H9 (cell line): ENCODE data around the gene VWA5B1. TPM values are rescaled to one million over a fixed set of nuclear protein-coding genes. Genes with fewer than 3 reads are reported as not detected.

Experiments
- DNase-seq: peaks from one replicate; pipeline ENCODE4 v3.0.0-alpha.2; 2017
- H2AFZ ChIP-seq: one replicate; pipeline ENCODE4 v1.6.1; 2013; ENCODE audit warnings: mild to moderate bottlenecking, low read length, control low read depth, moderate library complexity
- H2AK5ac ChIP-seq: 2 replicates; pipeline ENCODE4 v1.6.1; 2013; ENCODE audit warnings: low read length, control low read depth, mixed read lengths; ENCODE audit not compliant: insufficient read length
- H2BK120ac ChIP-seq: one replicate; pipeline ENCODE4 v1.6.1; 2013; ENCODE audit warnings: low read depth, mild to moderate bottlenecking, low read length, control low read depth, inconsistent platforms; ENCODE audit not compliant: poor library complexity, severe bottlenecking
- H2BK12ac ChIP-seq: 2 replicates; pipeline ENCODE4 v1.6.1; 2013; ENCODE audit warnings: low read length, control low read depth, mixed read lengths, low read depth; ENCODE audit not compliant: insufficient read length
- H2BK15ac ChIP-seq: 2 replicates; pipeline ENCODE4 v1.6.1; 2013; ENCODE audit warnings: low read depth, low read length, control low read depth
- H2BK20ac ChIP-seq: one replicate; pipeline ENCODE4 v1.6.1; 2013; ENCODE audit warnings: low read depth, mild to moderate bottlenecking, low read length, control low read depth, inconsistent platforms; ENCODE audit not compliant: poor library complexity, severe bottlenecking
- H2BK5ac ChIP-seq: 2 replicates; pipeline ENCODE4 v1.6.1; 2013; ENCODE audit warnings: low read length, control low read depth, mixed read lengths; ENCODE audit not compliant: insufficient read length
- H3K14ac ChIP-seq: 2 replicates; pipeline ENCODE4 v1.6.1; 2013; ENCODE audit warnings: low read length, control low read depth; ENCODE audit not compliant: insufficient read depth
- H3K18ac ChIP-seq: 2 replicates; pipeline ENCODE4 v1.6.1; 2013; ENCODE audit warnings: low read depth, mild to moderate bottlenecking, mixed read lengths, low read length, control low read depth; ENCODE audit not compliant: insufficient read length
- H3K23ac ChIP-seq: 2 replicates; pipeline ENCODE4 v1.6.1; 2013; ENCODE audit warnings: low read length, control low read depth, mixed read lengths, low read depth; ENCODE audit not compliant: insufficient read length
- H3K23me2 ChIP-seq: 2 replicates; pipeline ENCODE4 v1.6.1; 2013; ENCODE audit warnings: low read depth, mild to moderate bottlenecking, mixed read lengths, low read length, control low read depth; ENCODE audit not compliant: insufficient read length, poor library complexity, severe bottlenecking
- H3K27ac ChIP-seq: 2 replicates; pipeline ENCODE4 v1.5.1; 2013; ENCODE audit warnings: low read length, control low read depth, mixed read lengths, low read depth; ENCODE audit not compliant: insufficient read length
- H3K27me3 ChIP-seq: 2 replicates; pipeline ENCODE4 v1.6.1; 2013; ENCODE audit warnings: low read length, control low read depth, inconsistent platforms; ENCODE audit not compliant: insufficient read depth
- H3K4ac ChIP-seq: 2 replicates; pipeline ENCODE4 v1.6.1; 2013; ENCODE audit warnings: low read depth, mild to moderate bottlenecking, control low read depth, inconsistent platforms, low read length, moderate library complexity
- H3K4me1 ChIP-seq: 2 replicates; pipeline ENCODE4 v1.6.1; 2013; ENCODE audit warnings: low read length, control low read depth, inconsistent platforms; ENCODE audit not compliant: insufficient read depth
- H3K4me2 ChIP-seq: 2 replicates; pipeline ENCODE4 v1.6.1; 2013; ENCODE audit warnings: low read length, control low read depth, mixed read lengths; ENCODE audit not compliant: insufficient read length, insufficient read depth
- H3K56ac ChIP-seq: 2 replicates; pipeline ENCODE4 v1.6.1; 2013; ENCODE audit warnings: low read depth, mild to moderate bottlenecking, mixed read lengths, low read length, control low read depth; ENCODE audit not compliant: insufficient read length
- H3K79me1 ChIP-seq: 2 replicates; pipeline ENCODE4 v1.6.1; 2013; ENCODE audit warnings: low read depth, mild to moderate bottlenecking, moderate library complexity, low read length, control low read depth, inconsistent platforms; ENCODE audit not compliant: insufficient read depth, poor library complexity, severe bottlenecking
- H3K79me2 ChIP-seq: 2 replicates; pipeline ENCODE4 v1.6.1; 2013; ENCODE audit warnings: low read length, control low read depth, inconsistent platforms; ENCODE audit not compliant: insufficient read depth
- H3K9ac ChIP-seq: 2 replicates; pipeline ENCODE4 v1.6.1; 2013; ENCODE audit warnings: low read length, control low read depth, mixed read lengths; ENCODE audit not compliant: insufficient read length; ENCODE audit errors: extremely low read depth
- H3K9me3 ChIP-seq: one replicate; pipeline ENCODE4 v1.6.1; 2013; ENCODE audit warnings: low read depth, low read length, inconsistent platforms; ENCODE audit not compliant: control insufficient read depth
- H3T11ph ChIP-seq: one replicate; pipeline ENCODE4 v1.6.1; 2013; ENCODE audit warnings: mild to moderate bottlenecking, low read length, control low read depth, inconsistent platforms
- H4K20me1 ChIP-seq: one replicate; pipeline ENCODE4 v1.6.1; 2013; ENCODE audit not compliant: control insufficient read depth, insufficient read length, insufficient read depth
- H4K5ac ChIP-seq: 2 replicates; pipeline ENCODE4 v1.6.1; 2013; ENCODE audit warnings: low read depth, mild to moderate bottlenecking, mixed read lengths, low read length, control low read depth; ENCODE audit not compliant: insufficient read length
- H4K8ac ChIP-seq: replicated peaks from 2 replicates; pipeline ENCODE4 v1.6.1; 2013; ENCODE audit warnings: low read length, control low read depth, mixed read lengths, low read depth; ENCODE audit not compliant: insufficient read length
- H4K91ac ChIP-seq: 2 replicates; pipeline ENCODE4 v1.6.1; 2013; ENCODE audit warnings: low read depth, mild to moderate bottlenecking, moderate library complexity, mixed read lengths, low read length, control low read depth; ENCODE audit not compliant: insufficient read length
- H3K27ac Mint-ChIP-seq, 3 experiments: 2 replicates in 2 of 3; 3 replicates in 1 of 3; pipeline ENCODE4 v1.8.0; 2020 to 2021; ENCODE audit warnings: mixed read lengths in 3 of 3, mild to moderate bottlenecking in 1 of 3, moderate library complexity in 1 of 3
- H3K27me3 Mint-ChIP-seq: 2 replicates; pipeline ENCODE4 v1.8.0; 2021; ENCODE audit warnings: low read depth, mild to moderate bottlenecking, moderate library complexity, mixed read lengths
- H3K36me3 Mint-ChIP-seq, 3 experiments: 2 replicates in 2 of 3; 3 replicates in 1 of 3; pipeline ENCODE4 v1.8.0; 2020 to 2021; ENCODE audit warnings: low read depth in 3 of 3, mixed read lengths in 3 of 3; ENCODE audit not compliant: insufficient read depth in 1 of 3
- H3K4me1 Mint-ChIP-seq, 2 experiments: 2 replicates each; pipeline ENCODE4 v1.8.0; 2020; ENCODE audit warnings: mixed read lengths in 2 of 2
- H3K4me3 Mint-ChIP-seq, 2 experiments: 2 replicates in 1 of 2; 3 replicates in 1 of 2; pipeline ENCODE4 v1.8.0; 2020 to 2021; ENCODE audit warnings: mild to moderate bottlenecking in 2 of 2, mixed read lengths in 2 of 2, moderate library complexity in 1 of 2
- H3K9me3 Mint-ChIP-seq, 2 experiments: 2 replicates in 1 of 2; 3 replicates in 1 of 2; pipeline ENCODE4 v1.8.0; 2020; ENCODE audit warnings: mild to moderate bottlenecking in 2 of 2, mixed read lengths in 2 of 2, moderate library complexity in 1 of 2
- CTCF ChIP-seq: fragments of 200-600 bp; sonication (generic); conservative IDR thresholded peaks from 3 replicates; pipeline ENCODE4 v1.8.0; 2021; ENCODE audit warnings: antibody characterized with exemption, mild to moderate bottlenecking
- WGBS: extraction: QIAGEN DNeasy Blood & Tissue Kit; methylation state at CpG from one replicate; pipeline ENCODE4 v1.1.7; 2013; ENCODE audit warnings: missing lambda C conversion rate, low lambda C conversion rate, mixed read lengths; ENCODE audit not compliant: insufficient read length; ENCODE audit errors: extremely low coverage; 5-methylcytosine and 5-hydroxymethylcytosine counted together
- total RNA-seq: library from RNA; stranded (reverse); gene quantifications from 2 replicates; pipeline ENCODE4 v1.2.1, GENCODE V29; 2021

The VWA5B1 gene
- total RNA-seq, 1 experiment from 2014 or later = not detected

GRCh38 chr1:20250340-20250989, 40.2 kb upstream of the VWA5B1 start:
- Histone ChIP-seq H4K20me1 (no peaks in the 10 kb centered on the region), H3K9ac (no peak overlapping the region), H2BK5ac (no peak overlapping the region), H3K4me2 (no peak overlapping the region), H3K79me2 (no peaks in the 10 kb centered on the region), H2AFZ (no peak overlapping the region), H2BK120ac (no peak overlapping the region), H3K14ac (no peak overlapping the region), H3K23ac (no peak overlapping the region), H4K91ac (no peak overlapping the region), H3K23me2 (no peaks in the 10 kb centered on the region), H3K27ac (no peak overlapping the region), H3K27me3 (no peaks in the 10 kb centered on the region), H2AK5ac (no peak overlapping the region), H2BK15ac (no peak overlapping the region), H3K4ac (no peak overlapping the region), H3K4me1 (peaks cover 3% of the 10 kb centered on the region; the same call in 1 of the 2 replicates), H3K9me3 (no peaks in the 10 kb centered on the region), H3K18ac (no peak overlapping the region), H2BK12ac (no peak overlapping the region), H3K56ac (no peak overlapping the region), H4K5ac (no peak overlapping the region), H4K8ac (no peak overlapping the region), H3T11ph (no peak overlapping the region), H3K79me1 (no peaks in the 10 kb centered on the region), H2BK20ac (no peak overlapping the region)
- H3K27ac Mint-ChIP-seq = no peak overlapping the region
- no peak overlapping the region for H3K4me3 Mint-ChIP-seq
- no CpG with 5 or more reads among the region's 7 CpGs for WGBS
- DNase-seq = no peak
- no peaks in the 10 kb centered on the region for H3K36me3 Mint-ChIP-seq
- no peak for TF ChIP-seq CTCF
- H3K4me1 Mint-ChIP-seq = peaks cover 11 to 14% of the 10 kb centered on the region in 2 experiments
- H3K9me3 Mint-ChIP-seq = no peaks in the 10 kb centered on the region
- H3K27me3 Mint-ChIP-seq = peaks cover 42% of the 10 kb centered on the region
